Measurements from ENCODE around the gene GJE1. TPM values are rescaled to one million over a fixed set of nuclear protein-coding genes. Genes with fewer than 3 reads are reported as not detected.
"Not testable (repeated sequence)": the region's sequence is repeated elsewhere in the genome, so short reads cannot be mapped to it uniquely, and the experiment has no call there.

The GJE1 gene
- total RNA-seq, 2 experiments from 2014 or later = not detected

GRCh38 chr6:142146828-142147662 lies 14.3 kb downstream of the GJE1 start, which contains the start of the genes NMBR and VTA1:
TSS of gene NMBR (minus strand) at chr6:142147122. CDS start at chr6:142088658, 58,464 bp downstream.
TSS of gene VTA1 (plus strand) at chr6:142147263. CDS start at chr6:142147288, 25 bp downstream.
- Mint-ChIP-seq H3K36me3 (ENCODE audit: low read depth) (peaks cover 28% of the 10 kb centered on the region), H3K9me3 (no peaks in the 10 kb centered on the region), H3K4me1 (peaks cover 48% of the 10 kb centered on the region), H3K4me3 (peak within 1 kb of the TSS; percentile 94), H3K27ac (peak within 1 kb of the TSS; percentile 83), H3K27me3 (no peaks in the 10 kb centered on the region)
- CTCF ChIA-PET = interaction anchor here (1.0 to 3.1 kb wide), 10 partner anchors 9 to 328 kb away, joined by 3 to 37 read pairs (median 5); no protein-coding TSS in a partner anchor
- POLR2A ChIA-PET = interaction anchor here (0.8 to 2.1 kb wide), 3 partner anchors 9 to 61 kb away, joined by 3 to 16 read pairs (median 7); no protein-coding TSS in a partner anchor
- DNase-seq = peak; percentile 97

- DNase-seq = no peak
- peaks cover 40% of the 10 kb centered on the region for H3K4me1 Mint-ChIP-seq
- ChIA-PET CTCF (interaction anchor here (1.4 kb wide), 1 partner anchor 55 kb away, joined by 4 read pairs; no protein-coding TSS in a partner anchor), POLR2A (no interaction called here)
- no peak overlapping the region for H3K27ac Mint-ChIP-seq
- H3K9me3 Mint-ChIP-seq = no peaks in the 10 kb centered on the region
- H3K4me3 Mint-ChIP-seq = no peak overlapping the region
- peaks cover 19% of the 10 kb centered on the region for H3K36me3 Mint-ChIP-seq (ENCODE audit: low read depth)
- H3K27me3 Mint-ChIP-seq = no peaks in the 10 kb centered on the region
These were observed 20.0 kb downstream of the GJE1 start for GRCh38 chr6:142152746-142153145.

DNA sequence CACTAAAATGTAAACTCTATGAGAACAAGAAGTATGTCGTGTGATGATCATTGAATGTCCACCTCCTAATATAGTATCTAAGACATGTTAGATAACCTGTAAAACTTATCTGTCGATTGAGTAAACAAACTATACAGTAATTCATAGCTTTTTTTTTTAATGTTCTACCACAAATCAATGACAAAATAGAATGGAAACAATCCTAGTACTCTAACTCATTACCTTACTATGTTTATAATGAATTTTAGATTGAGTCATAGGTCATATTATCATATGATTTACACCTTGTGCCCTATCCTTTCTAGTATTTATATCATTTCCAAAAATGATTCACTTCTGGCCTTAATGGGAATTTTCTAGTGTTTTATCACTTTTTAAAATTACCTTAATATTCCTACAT lies 20.5 kb downstream of the GJE1 start:
- Mint-ChIP-seq H3K4me1 (peaks cover 37% of the 10 kb centered on the region), H3K4me3 (no peak overlapping the region), H3K9me3 (no peaks in the 10 kb centered on the region), H3K36me3 (ENCODE audit: low read depth) (peaks cover 19% of the 10 kb centered on the region), H3K27ac (no peak overlapping the region), H3K27me3 (no peaks in the 10 kb centered on the region)
- DNase-seq = no peak
- ChIA-PET CTCF (interaction anchor here (1.4 kb wide), 1 partner anchor 54 kb away, joined by 4 read pairs; no protein-coding TSS in a partner anchor), POLR2A (no interaction called here)

DNA sequence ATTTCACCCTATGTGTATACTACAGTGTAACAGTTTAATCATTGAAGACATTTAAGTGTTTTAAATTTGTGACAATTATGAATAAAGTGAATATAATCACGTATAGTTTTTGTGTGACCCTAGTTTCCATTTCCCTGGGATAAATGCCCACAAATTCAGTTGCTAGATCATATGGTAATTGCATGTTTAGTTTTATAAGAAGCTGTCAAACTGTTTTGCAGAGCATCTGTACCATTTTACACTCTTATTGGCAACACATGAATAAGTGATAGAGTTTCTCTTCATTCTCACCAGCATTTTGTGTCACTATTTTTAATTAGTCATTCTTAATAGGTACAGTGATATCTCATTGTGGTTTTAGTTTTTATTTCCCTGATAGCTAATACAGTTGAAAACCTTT lies 21.6 kb downstream of the GJE1 start:
- H3K36me3 Mint-ChIP-seq (ENCODE audit: low read depth) = peaks cover 15% of the 10 kb centered on the region
- H3K27ac Mint-ChIP-seq = no peak overlapping the region
- peaks cover 26% of the 10 kb centered on the region for H3K4me1 Mint-ChIP-seq
- DNase-seq = no peak
- POLR2A ChIA-PET = no interaction called here
- no peaks in the 10 kb centered on the region for H3K9me3 Mint-ChIP-seq
- CTCF ChIA-PET = interaction anchor here (3.7 to 3.8 kb wide), 2 partner anchors 7 to 11 kb away, joined by 16 to 37 read pairs; partner anchors contain the start of genes NMBR and VTA1
- H3K27me3 Mint-ChIP-seq = no peaks in the 10 kb centered on the region
- H3K4me3 Mint-ChIP-seq = no peak overlapping the region

DNA sequence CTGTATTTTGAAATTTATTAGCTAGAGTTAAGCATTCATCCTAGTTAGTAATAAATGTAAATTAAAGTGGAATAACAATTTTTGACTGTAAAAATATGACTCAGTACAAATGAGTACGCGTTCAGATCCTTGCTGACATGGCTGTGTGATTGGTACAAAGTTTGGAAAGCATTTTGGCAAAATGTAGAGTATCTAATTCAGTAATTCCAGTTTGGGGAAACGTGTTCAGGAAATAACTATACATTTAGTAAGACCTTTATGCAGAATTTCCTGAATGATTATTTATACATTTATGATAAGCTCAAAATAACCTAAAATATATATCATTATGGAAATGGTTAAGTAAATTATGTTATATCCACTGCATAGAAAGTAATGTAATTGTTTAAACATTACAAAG lies 22.4 kb downstream of the GJE1 start:
- Mint-ChIP-seq H3K4me3 (no peak overlapping the region), H3K36me3 (ENCODE audit: low read depth) (peaks cover 10% of the 10 kb centered on the region), H3K27ac (no peak overlapping the region), H3K27me3 (no peaks in the 10 kb centered on the region), H3K9me3 (no peaks in the 10 kb centered on the region), H3K4me1 (peaks cover 21% of the 10 kb centered on the region)
- DNase-seq = no peak
- POLR2A ChIA-PET = interaction anchor here (2.4 kb wide), 1 partner anchor 7 kb away, joined by 16 read pairs; the partner anchor contains the start of genes NMBR and VTA1
- CTCF ChIA-PET = interaction anchor here (0.8 to 3.8 kb wide), 8 partner anchors 8 to 53 kb away, joined by 3 to 37 read pairs (median 10); partner anchors contain the start of genes NMBR and VTA1

GRCh38 chr6:142155895-142156757 lies 23.4 kb downstream of the GJE1 start:
- ChIA-PET POLR2A (interaction anchor here (2.4 kb wide), 1 partner anchor 8 kb away, joined by 16 read pairs; the partner anchor contains the start of genes NMBR and VTA1), CTCF (interaction anchor here (0.7 to 3.8 kb wide), 14 partner anchors 9 to 231 kb away, joined by 3 to 37 read pairs (median 5); partner anchors contain the start of genes NMBR and VTA1)
- Mint-ChIP-seq H3K27me3 (no peaks in the 10 kb centered on the region), H3K9me3 (no peaks in the 10 kb centered on the region), H3K36me3 (ENCODE audit: low read depth) (peaks cover 4% of the 10 kb centered on the region), H3K4me1 (peaks cover 13% of the 10 kb centered on the region), H3K4me3 (no peak overlapping the region), H3K27ac (no peak overlapping the region)
- no peak for DNase-seq

DNA sequence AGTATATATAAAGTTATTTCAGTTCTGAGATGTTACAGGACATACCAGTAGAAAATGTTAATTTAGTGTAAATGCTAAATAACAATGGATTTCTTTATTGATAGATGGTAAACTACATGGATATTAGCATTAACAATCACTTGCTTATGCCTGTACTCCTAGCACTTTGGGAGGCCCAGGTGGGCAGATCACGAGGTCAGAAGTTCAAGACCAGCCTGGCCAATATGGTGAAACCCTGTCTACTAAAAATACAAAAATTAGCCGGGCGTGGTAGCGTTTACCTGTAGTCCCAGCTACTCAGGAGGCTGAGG lies 24.0 kb downstream of the GJE1 start:
- not testable (repeated sequence) for H3K36me3 Mint-ChIP-seq (ENCODE audit: low read depth); H3K9me3 Mint-ChIP-seq; DNase-seq; H3K4me3 Mint-ChIP-seq; H3K27ac Mint-ChIP-seq; H3K27me3 Mint-ChIP-seq
- ChIA-PET CTCF (interaction anchor here (0.7 to 3.8 kb wide), 12 partner anchors 9 to 231 kb away, joined by 3 to 37 read pairs (median 8); partner anchors contain the start of genes NMBR and VTA1), POLR2A (interaction anchor here (2.4 kb wide), 1 partner anchor 9 kb away, joined by 16 read pairs; the partner anchor contains the start of genes NMBR and VTA1)
- H3K4me1 Mint-ChIP-seq = peaks cover 13% of the 10 kb centered on the region

- Mint-ChIP-seq H3K27me3 (no peaks in the 10 kb centered on the region), H3K4me1 (peaks cover 2% of the 10 kb centered on the region), H3K36me3 (ENCODE audit: low read depth) (peaks cover 7% of the 10 kb centered on the region), H3K27ac (no peak overlapping the region), H3K4me3 (no peak overlapping the region), H3K9me3 (no peaks in the 10 kb centered on the region)
- ChIA-PET POLR2A (no interaction called here), CTCF (no interaction called here)
- DNase-seq = no peak
These were observed 30.1 kb downstream of the GJE1 start for GRCh38 chr6:142162780-142163179.

DNA sequence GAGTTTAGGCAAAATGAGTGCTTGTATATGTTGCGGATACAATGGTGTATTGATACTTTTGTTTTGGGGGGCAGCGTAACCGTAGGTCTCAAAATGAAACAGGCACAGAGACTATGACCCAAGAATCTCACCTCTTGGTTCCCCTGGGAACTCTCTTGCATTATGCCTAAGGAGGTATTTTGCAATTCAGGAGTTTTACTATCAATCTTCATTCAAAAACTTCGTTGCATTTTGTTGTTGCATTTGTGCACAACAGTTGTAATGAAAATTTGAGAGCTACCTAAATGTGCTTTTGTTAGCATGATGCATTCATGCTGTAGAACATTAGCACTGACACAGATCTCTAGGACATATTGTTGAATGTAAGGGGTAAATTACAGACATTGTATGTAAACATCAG lies 32.5 kb downstream of the GJE1 start:
- Mint-ChIP-seq H3K9me3 (no peaks in the 10 kb centered on the region), H3K27me3 (no peaks in the 10 kb centered on the region), H3K4me1 (peaks cover 2% of the 10 kb centered on the region), H3K4me3 (no peak overlapping the region), H3K27ac (no peak overlapping the region), H3K36me3 (ENCODE audit: low read depth) (peaks cover 12% of the 10 kb centered on the region)
- DNase-seq = no peak
- ChIA-PET CTCF (interaction anchor here (1.2 to 2.8 kb wide), 2 partner anchors 9 to 1348 kb away, joined by 3 to 16 read pairs; no protein-coding TSS in a partner anchor), POLR2A (interaction anchor here (1.0 kb wide), 1 partner anchor 15 kb away, joined by 3 read pairs; no protein-coding TSS in a partner anchor)

GRCh38 chr6:142167071-142167470 lies 34.3 kb downstream of the GJE1 start:
- ChIA-PET POLR2A (no interaction called here), CTCF (no interaction called here)
- Mint-ChIP-seq H3K4me1 (no peaks in the 10 kb centered on the region), H3K9me3 (no peaks in the 10 kb centered on the region), H3K27me3 (no peaks in the 10 kb centered on the region), H3K36me3 (ENCODE audit: low read depth) (peaks cover 20% of the 10 kb centered on the region), H3K4me3 (no peak overlapping the region), H3K27ac (no peak overlapping the region)
- DNase-seq = no peak

DNA sequence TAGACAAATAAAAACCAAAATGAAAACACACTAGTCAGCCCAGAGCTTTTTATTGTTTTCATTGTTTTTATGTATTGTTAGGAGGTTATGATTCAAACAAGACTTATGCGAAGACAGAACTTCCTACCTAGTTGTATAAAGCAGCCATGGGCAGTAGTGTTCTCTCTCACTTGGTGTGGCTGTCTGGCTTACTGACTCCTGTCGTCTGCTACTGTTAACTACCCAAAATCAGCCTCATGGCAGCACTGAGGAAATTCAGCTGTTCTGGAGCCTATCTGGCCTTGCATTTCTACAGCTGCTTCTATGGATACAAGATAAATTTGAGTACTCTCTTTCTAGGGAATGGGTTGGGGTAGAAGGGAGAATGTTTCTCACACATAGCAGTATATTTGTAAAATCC lies 34.8 kb downstream of the GJE1 start:
- no peak overlapping the region for H3K4me3 Mint-ChIP-seq
- ChIA-PET CTCF (no interaction called here), POLR2A (no interaction called here)
- no peaks in the 10 kb centered on the region for H3K9me3 Mint-ChIP-seq
- H3K27ac Mint-ChIP-seq = no peak overlapping the region
- peaks cover 24% of the 10 kb centered on the region for H3K36me3 Mint-ChIP-seq (ENCODE audit: low read depth)
- no peaks in the 10 kb centered on the region for H3K4me1 Mint-ChIP-seq
- no peak for DNase-seq
- no peaks in the 10 kb centered on the region for H3K27me3 Mint-ChIP-seq

DNA sequence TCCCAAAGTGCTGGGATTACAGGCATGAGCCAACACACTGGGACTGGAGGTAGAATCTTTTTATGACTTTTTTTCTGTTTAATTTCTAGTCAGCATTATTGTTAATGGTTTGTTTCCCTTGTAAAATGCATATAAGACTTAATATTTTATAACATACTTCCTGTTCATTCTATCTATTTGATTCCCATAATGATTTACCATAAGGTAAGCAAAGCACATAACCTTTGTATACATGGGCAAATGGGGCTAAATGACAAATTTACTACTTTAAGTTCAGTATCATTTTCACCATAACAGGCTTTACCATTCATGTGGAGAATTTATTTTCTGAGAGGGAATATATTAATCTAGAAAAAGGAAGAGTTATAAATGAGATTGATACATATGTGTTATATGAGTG lies 38.6 kb downstream of the GJE1 start:
- Mint-ChIP-seq H3K4me1 (no peaks in the 10 kb centered on the region), H3K4me3 (no peak overlapping the region), H3K27me3 (no peaks in the 10 kb centered on the region), H3K9me3 (no peaks in the 10 kb centered on the region), H3K36me3 (ENCODE audit: low read depth) (peaks cover 57% of the 10 kb centered on the region), H3K27ac (no peak overlapping the region)
- POLR2A ChIA-PET = no interaction called here
- no peak for DNase-seq
- CTCF ChIA-PET = interaction anchor here (1.2 kb wide), 1 partner anchor 15 kb away, joined by 4 read pairs; no protein-coding TSS in a partner anchor

Measured in activated CD4-positive, alpha-beta memory T cell treated with anti-CD3 and anti-CD28 coated beads, Interleukin-2, amount 10 ng/mL, durations not matched to agents 7 days and 5 days (primary cell).